ENCODE data around the gene TCTN2. TPM values are rescaled to one million over a fixed set of nuclear protein-coding genes. Genes with fewer than 3 reads are reported as not detected.

Gene TCTN2
- total and polyA plus RNA-seq, 2 donors (not counting 1 experiment from before 2014, with no cell fraction given), result 7.9 to 14.8 TPM

- no peaks in the 10 kb centered on the region for H3K27me3 ChIP-seq (ENCODE audit: control insufficient read depth, insufficient read depth, low read length)
- no peak overlapping the region for H2AFZ ChIP-seq (ENCODE audit: low read length)
- no peaks in the 10 kb centered on the region for H3K9me3 ChIP-seq (ENCODE audit: control insufficient read depth, insufficient read depth, low read depth, low read length)
- no peak overlapping the region for H3K9ac ChIP-seq (ENCODE audit: insufficient read depth, low read length)
- H4K20me1 ChIP-seq (ENCODE audit: control insufficient read depth, extremely low read depth, insufficient read depth, low read length), result no peaks in the 10 kb centered on the region
- H3K4me1 ChIP-seq (ENCODE audit: control insufficient read depth, extremely low read depth, insufficient read depth, low read length), result no peaks in the 10 kb centered on the region
- peaks cover 2% of the 10 kb centered on the region for H3K36me3 ChIP-seq (ENCODE audit: control insufficient read depth, insufficient read depth, low read length)
- H3K4me2 ChIP-seq (ENCODE audit: extremely low read depth, insufficient read depth, low read length), result no peak overlapping the region
- peaks cover 15% of the 10 kb centered on the region for H3K79me2 ChIP-seq (ENCODE audit: control insufficient read depth, insufficient read depth, low read length)
- H3K27ac ChIP-seq (ENCODE audit: insufficient read depth, low read length), result no peak overlapping the region
- H3K4me3 ChIP-seq (replicated peaks in 1 of 4; ENCODE audit: control extremely low read depth in 1 of 4, insufficient read depth in 1 of 4, low read depth in 3 of 4, low read length in 4 of 4), result no peak overlapping the region
- DNase-seq (ENCODE audit: low read depth in 2 of 2), result no peak
- TF ChIP-seq EZH2 (IDR thresholded peaks at IDR 0.05; ENCODE audit: low read length, missing control alignments) (no peak), CTCF (conservative IDR thresholded peaks at IDR 0.05 in 1 of 2, IDR thresholded peaks at IDR 0.05 in 1 of 2; ENCODE audit: low read depth in 1 of 2, low read length in 2 of 2) (no peak)
Observed at GRCh38 chr12:123715195-123715594, 44.3 kb downstream of the TCTN2 start.

GRCh38 chr12:123717350-123717749 lies 46.4 kb downstream of the TCTN2 start:
- Histone ChIP-seq H3K9ac (ENCODE audit: insufficient read depth, low read length) (no peak overlapping the region), H3K4me1 (ENCODE audit: control insufficient read depth, extremely low read depth, insufficient read depth, low read length) (no peaks in the 10 kb centered on the region), H2AFZ (ENCODE audit: low read length) (no peak overlapping the region), H3K79me2 (ENCODE audit: control insufficient read depth, insufficient read depth, low read length) (peaks cover 15% of the 10 kb centered on the region), H3K4me2 (ENCODE audit: extremely low read depth, insufficient read depth, low read length) (no peak overlapping the region), H3K36me3 (ENCODE audit: control insufficient read depth, insufficient read depth, low read length) (peaks cover 2% of the 10 kb centered on the region), H3K27ac (ENCODE audit: insufficient read depth, low read length) (no peak overlapping the region), H3K9me3 (ENCODE audit: control insufficient read depth, insufficient read depth, low read depth, low read length) (no peaks in the 10 kb centered on the region), H4K20me1 (ENCODE audit: control insufficient read depth, extremely low read depth, insufficient read depth, low read length) (no peaks in the 10 kb centered on the region), H3K4me3 (replicated peaks in 1 of 4; ENCODE audit: control extremely low read depth in 1 of 4, insufficient read depth in 1 of 4, low read depth in 3 of 4, low read length in 4 of 4) (no peak overlapping the region), H3K27me3 (ENCODE audit: control insufficient read depth, insufficient read depth, low read length) (no peaks in the 10 kb centered on the region)
- TF ChIP-seq EZH2 (IDR thresholded peaks at IDR 0.05; ENCODE audit: low read length, missing control alignments) (no peak), CTCF (conservative IDR thresholded peaks at IDR 0.05 in 1 of 2, IDR thresholded peaks at IDR 0.05 in 1 of 2; ENCODE audit: low read depth in 1 of 2, low read length in 2 of 2) (no peak)
- no peak for DNase-seq (ENCODE audit: low read depth in 2 of 2)

GRCh38 chr12:123720141-123720814 lies 49.4 kb downstream of the TCTN2 start:
- TF ChIP-seq EZH2 (IDR thresholded peaks at IDR 0.05; ENCODE audit: low read length, missing control alignments), result no peak
- TF ChIP-seq CTCF (conservative IDR thresholded peaks at IDR 0.05 in 1 of 2, IDR thresholded peaks at IDR 0.05 in 1 of 2; ENCODE audit: low read depth in 1 of 2, low read length in 2 of 2), result no peak
- no peak for DNase-seq (ENCODE audit: low read depth in 2 of 2)
- Histone ChIP-seq H3K4me1 (ENCODE audit: control insufficient read depth, extremely low read depth, insufficient read depth, low read length) (no peaks in the 10 kb centered on the region), H3K4me2 (ENCODE audit: extremely low read depth, insufficient read depth, low read length) (no peak overlapping the region), H2AFZ (ENCODE audit: low read length) (no peak overlapping the region), H3K27me3 (ENCODE audit: control insufficient read depth, insufficient read depth, low read length) (no peaks in the 10 kb centered on the region), H4K20me1 (ENCODE audit: control insufficient read depth, extremely low read depth, insufficient read depth, low read length) (no peaks in the 10 kb centered on the region), H3K27ac (ENCODE audit: insufficient read depth, low read length) (no peak overlapping the region), H3K4me3 (replicated peaks in 1 of 4; ENCODE audit: control extremely low read depth in 1 of 4, insufficient read depth in 1 of 4, low read depth in 3 of 4, low read length in 4 of 4) (no peak overlapping the region), H3K9me3 (ENCODE audit: control insufficient read depth, insufficient read depth, low read depth, low read length) (no peaks in the 10 kb centered on the region), H3K36me3 (ENCODE audit: control insufficient read depth, insufficient read depth, low read length) (peaks cover 2% of the 10 kb centered on the region), H3K9ac (ENCODE audit: insufficient read depth, low read length) (no peak overlapping the region), H3K79me2 (ENCODE audit: control insufficient read depth, insufficient read depth, low read length) (no peaks in the 10 kb centered on the region)

Data from fibroblast of lung (primary cell).